PC-3 (cell line): ENCODE data around the gene PGS1. TPM values are rescaled to one million over a fixed set of nuclear protein-coding genes. Genes with fewer than 3 reads are reported as not detected.

Source experiments
- ATAC-seq: fragments of 200-7000 bp; cut with Tn5 transposase; 2 replicates; pipeline ENCODE4 v1.9.1; 2020; ENCODE audit warnings: mild to moderate bottlenecking, moderate library complexity
- BruUV-seq: library from RNA; stranded (reverse); fragments of 400-500 nt; replicated peaks from 2 replicates; lab custom pipeline; 2021; lab: Mats Ljungman, UMichigan
- CTCF ChIA-PET: fragments of 300-600 bp; sonication (Branson Sonifier 250); formaldehyde crosslinking; loops from one replicate; lab custom pipeline; 2022; ENCODE audit warnings: antibody characterized with exemption; lab: Charles Lee
- POLR2A ChIA-PET: fragments of 300-600 bp; sonication (Branson Sonifier 250); formaldehyde crosslinking; loops from one replicate; lab custom pipeline; 2022; ENCODE audit warnings: antibody characterized with exemption; ENCODE audit not compliant: unreplicated experiment; lab: Charles Lee
- DNase-seq: peaks from one replicate; pipeline ENCODE4 v3.0.0-alpha.2; 2015
- H2AFZ ChIP-seq: fragments of 300-600 bp; sonication (generic); 2 replicates; pipeline ENCODE4 v1.6.0; 2016; ENCODE audit warnings: antibody characterized with exemption, low read length
- H3F3A ChIP-seq: fragments of 300-600 bp; sonication (generic); one replicate; pipeline ENCODE4 v1.6.0; 2017; ENCODE audit warnings: antibody characterized with exemption, low read length, control low read depth, mild to moderate bottlenecking; ENCODE audit not compliant: unreplicated experiment
- H3K27ac ChIP-seq: fragments of 300-600 bp; sonication (generic); 2 replicates; pipeline ENCODE4 v1.5.1; 2016; ENCODE audit warnings: mild to moderate bottlenecking, low read length
- H3K27me3 ChIP-seq: fragments of 300-600 bp; sonication (generic); 2 replicates; pipeline ENCODE4 v1.6.1; 2016; ENCODE audit warnings: low read length, mixed read lengths
- H3K36me3 ChIP-seq: fragments of 300-600 bp; sonication (generic); 2 replicates; pipeline ENCODE4 v1.6.1; 2016; ENCODE audit warnings: low read depth, mixed run types, low read length, mixed read lengths
- H3K4me1 ChIP-seq: fragments of 300-600 bp; sonication (generic); 2 replicates; pipeline ENCODE4 v1.5.1; 2016; ENCODE audit warnings: low read length; ENCODE audit not compliant: insufficient read depth
- H3K4me2 ChIP-seq: fragments of 300-600 bp; sonication (generic); 2 replicates; pipeline ENCODE4 v1.6.0; 2016; ENCODE audit warnings: low read length
- H3K4me3 ChIP-seq: fragments of 300-600 bp; sonication (generic); 2 replicates; pipeline ENCODE4 v1.5.1; 2016; ENCODE audit warnings: mild to moderate bottlenecking, low read length, mixed read lengths
- H3K79me2 ChIP-seq: fragments of 300-600 bp; sonication (generic); 2 replicates; pipeline ENCODE4 v1.6.1; 2017; ENCODE audit warnings: low read length, mixed read lengths
- H3K9ac ChIP-seq: fragments of 300-600 bp; sonication (generic); 2 replicates; pipeline ENCODE4 v1.6.0; 2016; ENCODE audit warnings: mild to moderate bottlenecking, low read length
- H3K9me2 ChIP-seq: fragments of 300-600 bp; sonication (generic); replicated peaks from 2 replicates; pipeline ENCODE4 v1.6.1; 2016; ENCODE audit warnings: mixed run types, low read length, mixed read lengths
- H3K9me3 ChIP-seq: fragments of 300-600 bp; sonication (generic); 2 replicates; pipeline ENCODE4 v1.6.1; 2016; ENCODE audit warnings: low read length, mixed read lengths
- H4K20me1 ChIP-seq: fragments of 300-600 bp; sonication (generic); 2 replicates; pipeline ENCODE4 v1.6.1; 2016; ENCODE audit warnings: low read length, mixed read lengths
- EZH2 ChIP-seq: fragments of 300-600 bp; sonication (generic); IDR thresholded peaks from one replicate; pipeline ENCODE4 v1.6.1; 2017; ENCODE audit warnings: antibody characterized with exemption, mild to moderate bottlenecking, low read length; ENCODE audit not compliant: unreplicated experiment
- EZH2phosphoT487 ChIP-seq: fragments of 300-600 bp; sonication (generic); IDR thresholded peaks from 2 replicates; pipeline ENCODE4 v1.6.1; 2018; ENCODE audit warnings: mild to moderate bottlenecking, antibody characterized with exemption, low read length, borderline replicate concordance
- intact Hi-C: fragments of 100-400 bp; cut with micrococcal nuclease; formaldehyde crosslinking; loops from 2 replicates; pipeline ENCODE4 v1.9.0; 2023
- total RNA-seq: library from RNA; depleted of rRNA; stranded (reverse); fragments of >200 nt; gene quantifications from 2 replicates; pipeline ENCODE4 v1.2.3, GENCODE V29; 2014
- TF ChIP-seq, protein P1 (sequence below): fragments of 300-600 bp; sonication (generic); conservative IDR thresholded peaks from 2 replicates; pipeline ENCODE4 v1.5.1; 2017; ENCODE audit warnings: antibody characterized with exemption, low read depth, mild to moderate bottlenecking, low read length

PGS1 gene
- total RNA-seq, 1 experiment from 2014 or later, result 47.0 TPM

DNA sequence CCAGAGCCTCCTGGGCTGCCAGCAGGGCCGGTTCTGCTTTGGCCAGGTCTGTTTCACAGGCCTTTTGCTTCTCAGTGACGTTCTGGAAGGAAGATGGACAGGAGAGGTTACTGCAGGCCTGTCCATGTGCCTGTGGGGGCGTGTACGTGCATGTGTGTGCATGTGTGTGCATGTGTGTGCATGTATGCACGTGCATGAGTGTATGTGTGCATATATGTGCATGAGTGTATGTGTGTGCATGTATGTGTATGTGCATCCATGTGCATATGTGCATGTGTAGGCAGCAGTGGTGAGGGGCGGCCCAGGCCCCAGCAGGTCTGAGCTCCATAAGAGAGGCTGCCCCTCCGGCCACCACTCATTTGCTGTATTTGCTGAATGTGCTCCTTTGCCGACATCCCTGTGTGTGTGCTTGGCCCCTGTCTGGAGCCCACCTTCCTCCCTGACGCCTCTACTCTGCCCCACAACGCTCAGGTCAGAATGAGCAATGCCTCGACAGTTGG is 81.8 kb downstream of the PGS1 start:
- intact Hi-C loops, result no loop called here
- ChIA-PET CTCF (no interaction called here), POLR2A (no interaction called here)

GRCh38 chr17:78460951-78461798 is 82.7 kb downstream of the PGS1 start:
- Histone ChIP-seq H3K36me3 (no peaks in the 10 kb centered on the region), H4K20me1 (no peaks in the 10 kb centered on the region), H3K27me3 (no peaks in the 10 kb centered on the region), H3K27ac (no peak overlapping the region), H3K79me2 (no peaks in the 10 kb centered on the region), H3K4me2 (no peak overlapping the region), H3K4me1 (no peaks in the 10 kb centered on the region), H3K9me2 (no peaks in the 10 kb centered on the region), H3K4me3 (no peak overlapping the region), H3F3A (no peaks in the 10 kb centered on the region), H3K9ac (no peak overlapping the region), H3K9me3 (no peaks in the 10 kb centered on the region), H2AFZ (no peak overlapping the region)
- ATAC-seq (no peak), DNase-seq (no peak)
- POLR2A ChIA-PET, result no interaction called here
- CTCF ChIA-PET, result no interaction called here
- TF ChIP-seq, protein P1, sequence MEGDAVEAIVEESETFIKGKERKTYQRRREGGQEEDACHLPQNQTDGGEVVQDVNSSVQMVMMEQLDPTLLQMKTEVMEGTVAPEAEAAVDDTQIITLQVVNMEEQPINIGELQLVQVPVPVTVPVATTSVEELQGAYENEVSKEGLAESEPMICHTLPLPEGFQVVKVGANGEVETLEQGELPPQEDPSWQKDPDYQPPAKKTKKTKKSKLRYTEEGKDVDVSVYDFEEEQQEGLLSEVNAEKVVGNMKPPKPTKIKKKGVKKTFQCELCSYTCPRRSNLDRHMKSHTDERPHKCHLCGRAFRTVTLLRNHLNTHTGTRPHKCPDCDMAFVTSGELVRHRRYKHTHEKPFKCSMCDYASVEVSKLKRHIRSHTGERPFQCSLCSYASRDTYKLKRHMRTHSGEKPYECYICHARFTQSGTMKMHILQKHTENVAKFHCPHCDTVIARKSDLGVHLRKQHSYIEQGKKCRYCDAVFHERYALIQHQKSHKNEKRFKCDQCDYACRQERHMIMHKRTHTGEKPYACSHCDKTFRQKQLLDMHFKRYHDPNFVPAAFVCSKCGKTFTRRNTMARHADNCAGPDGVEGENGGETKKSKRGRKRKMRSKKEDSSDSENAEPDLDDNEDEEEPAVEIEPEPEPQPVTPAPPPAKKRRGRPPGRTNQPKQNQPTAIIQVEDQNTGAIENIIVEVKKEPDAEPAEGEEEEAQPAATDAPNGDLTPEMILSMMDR, result no peak
- TF ChIP-seq EZH2 (no peak), EZH2phosphoT487 (no peak)
- no TSS peak for BruUV-seq
- intact Hi-C loops, result no loop called here

More for the DNA sequence above, 81.8 kb downstream of the PGS1 start:
- no peaks in the 10 kb centered on the region for H3K9me3 ChIP-seq
- H3K27ac ChIP-seq, result no peak overlapping the region
- TF ChIP-seq, protein P1, result no peak
- TF ChIP-seq EZH2phosphoT487, result no peak
- TF ChIP-seq EZH2, result no peak
- no peaks in the 10 kb centered on the region for H3F3A ChIP-seq
- no peak for ATAC-seq
- no peaks in the 10 kb centered on the region for H4K20me1 ChIP-seq
- H3K9ac ChIP-seq, result no peak overlapping the region
- no peaks in the 10 kb centered on the region for H3K27me3 ChIP-seq
- BruUV-seq, result no TSS peak
- no peak overlapping the region for H3K4me3 ChIP-seq
- no peak overlapping the region for H3K4me2 ChIP-seq
- no peaks in the 10 kb centered on the region for H3K79me2 ChIP-seq
- H3K4me1 ChIP-seq, result no peaks in the 10 kb centered on the region
- H3K9me2 ChIP-seq, result no peaks in the 10 kb centered on the region
- H2AFZ ChIP-seq, result no peak overlapping the region
- no peak for DNase-seq
- no peaks in the 10 kb centered on the region for H3K36me3 ChIP-seq

DNA sequence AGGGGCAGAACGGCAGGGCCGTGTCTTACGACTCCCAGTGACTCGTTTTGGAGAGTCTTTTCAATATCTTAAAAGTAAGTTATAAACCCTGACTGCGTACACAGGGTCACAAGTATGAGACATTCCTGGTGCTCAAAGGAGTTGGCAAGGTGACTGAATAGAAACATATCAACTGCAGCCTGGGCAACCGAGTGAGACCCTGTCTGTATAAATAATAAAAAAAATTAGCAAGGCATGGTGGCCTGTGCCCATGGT is 83.3 kb downstream of the PGS1 start:
- Histone ChIP-seq H3K4me3 (no peak overlapping the region), H2AFZ (no peak overlapping the region), H3K27me3 (no peaks in the 10 kb centered on the region), H3K4me2 (no peak overlapping the region), H3K9me3 (no peaks in the 10 kb centered on the region), H3K27ac (no peak overlapping the region), H3K79me2 (no peaks in the 10 kb centered on the region), H3F3A (no peaks in the 10 kb centered on the region), H3K9me2 (no peaks in the 10 kb centered on the region), H3K36me3 (no peaks in the 10 kb centered on the region), H3K9ac (no peak overlapping the region), H3K4me1 (no peaks in the 10 kb centered on the region), H4K20me1 (no peaks in the 10 kb centered on the region)
- ChIA-PET POLR2A (no interaction called here), CTCF (no interaction called here)
- TF ChIP-seq, protein P1, result no peak
- TF ChIP-seq EZH2phosphoT487, result no peak
- no peak for TF ChIP-seq EZH2
- intact Hi-C loops, result no loop called here
- DNase-seq, result no peak
- BruUV-seq, result no TSS peak
- no peak for ATAC-seq
